Activated CD4-positive, alpha-beta T cell treated with anti-CD3 and anti-CD28 coated beads, Interleukin-2, Interleukin-6, amounts not matched to agents 100 ng/mL and 50 ng/mL, durations not matched to agents 16 hours and 8 hours (primary cell): ENCODE data around the gene LRRC38.
"Not testable (repeated sequence)": the region's sequence is repeated elsewhere in the genome, so short reads cannot be mapped to it uniquely, and the experiment has no call there.

ENCODE experiments used
- DNase-seq: peaks from one replicate; pipeline ENCODE4 v3.0.0-alpha.2; 2020

Gene LRRC38

GRCh38 chr1:13456904-13457532 lies 56.8 kb downstream of the LRRC38 start:
- DNase-seq: no peak

- no peak for DNase-seq
These were observed 62.3 kb downstream of the LRRC38 start for GRCh38 chr1:13451399-13451965.

- no peak for DNase-seq
These were observed 63.6 kb downstream of the LRRC38 start for GRCh38 chr1:13450204-13450603.

GRCh38 chr1:13443335-13443979 lies 70.3 kb downstream of the LRRC38 start:
- DNase-seq: no peak

- DNase-seq: not testable (repeated sequence)
These were observed 74.6 kb downstream of the LRRC38 start for GRCh38 chr1:13439104-13439783.

- DNase-seq: no peak
These were observed 78.3 kb downstream of the LRRC38 start for GRCh38 chr1:13435458-13435857.

- DNase-seq: not testable (repeated sequence)
These were observed 80.0 kb downstream of the LRRC38 start for GRCh38 chr1:13433694-13434358.

GRCh38 chr1:13432251-13432650 lies 81.6 kb downstream of the LRRC38 start:
- DNase-seq: no peak

- DNase-seq: no peak
These were observed 83.3 kb downstream of the LRRC38 start for GRCh38 chr1:13430495-13430894.
